Activated T-helper 1 cell treated with anti-CD3 and anti-CD28 coated beads, Interleukin-12 subunit alpha, Interleukin-12 subunit beta, Interleukin-2, Interleukin-4 antibody, amounts not matched to agents 30 ng/mL and 10 ng/mL and 1 ng/mL, durations not matched to agents 14 hours and 24 hours and 36 hours (primary cell): ENCODE results near the gene NLRP4. TPM values are rescaled to one million over a fixed set of nuclear protein-coding genes. Genes with fewer than 3 reads are reported as not detected.

Source experiments
- DNase-seq: peaks from one replicate; pipeline ENCODE4 v3.0.0; 2021; ENCODE audit warnings: low spot score
- H3K27ac Mint-ChIP-seq: one replicate; pipeline ENCODE4 v1.8.0; 2021; ENCODE audit warnings: mild to moderate bottlenecking, mixed read lengths
- H3K27me3 Mint-ChIP-seq: one replicate; pipeline ENCODE4 v1.8.0; 2022; ENCODE audit warnings: mild to moderate bottlenecking, moderate library complexity, mixed read lengths; ENCODE audit not compliant: insufficient read depth
- H3K36me3 Mint-ChIP-seq: one replicate; pipeline ENCODE4 v1.8.0; 2021; ENCODE audit warnings: low read depth, mixed read lengths
- H3K4me1 Mint-ChIP-seq: one replicate; pipeline ENCODE4 v1.8.0; 2021; ENCODE audit warnings: low read depth, mixed read lengths
- H3K4me3 Mint-ChIP-seq: one replicate; pipeline ENCODE4 v1.8.0; 2021; ENCODE audit warnings: mild to moderate bottlenecking, moderate library complexity, mixed read lengths
- H3K9me3 Mint-ChIP-seq: one replicate; pipeline ENCODE4 v1.8.0; 2021; ENCODE audit warnings: mixed read lengths
- intact Hi-C: fragments of 100-400 bp; cut with micrococcal nuclease; formaldehyde crosslinking; loops from one replicate; pipeline ENCODE4 v1.15.1; 2024
- total RNA-seq: library from RNA; stranded (reverse); gene quantifications from 2 replicates; pipeline ENCODE4 v1.2.3, GENCODE V29; 2022

The NLRP4 gene, protein sequence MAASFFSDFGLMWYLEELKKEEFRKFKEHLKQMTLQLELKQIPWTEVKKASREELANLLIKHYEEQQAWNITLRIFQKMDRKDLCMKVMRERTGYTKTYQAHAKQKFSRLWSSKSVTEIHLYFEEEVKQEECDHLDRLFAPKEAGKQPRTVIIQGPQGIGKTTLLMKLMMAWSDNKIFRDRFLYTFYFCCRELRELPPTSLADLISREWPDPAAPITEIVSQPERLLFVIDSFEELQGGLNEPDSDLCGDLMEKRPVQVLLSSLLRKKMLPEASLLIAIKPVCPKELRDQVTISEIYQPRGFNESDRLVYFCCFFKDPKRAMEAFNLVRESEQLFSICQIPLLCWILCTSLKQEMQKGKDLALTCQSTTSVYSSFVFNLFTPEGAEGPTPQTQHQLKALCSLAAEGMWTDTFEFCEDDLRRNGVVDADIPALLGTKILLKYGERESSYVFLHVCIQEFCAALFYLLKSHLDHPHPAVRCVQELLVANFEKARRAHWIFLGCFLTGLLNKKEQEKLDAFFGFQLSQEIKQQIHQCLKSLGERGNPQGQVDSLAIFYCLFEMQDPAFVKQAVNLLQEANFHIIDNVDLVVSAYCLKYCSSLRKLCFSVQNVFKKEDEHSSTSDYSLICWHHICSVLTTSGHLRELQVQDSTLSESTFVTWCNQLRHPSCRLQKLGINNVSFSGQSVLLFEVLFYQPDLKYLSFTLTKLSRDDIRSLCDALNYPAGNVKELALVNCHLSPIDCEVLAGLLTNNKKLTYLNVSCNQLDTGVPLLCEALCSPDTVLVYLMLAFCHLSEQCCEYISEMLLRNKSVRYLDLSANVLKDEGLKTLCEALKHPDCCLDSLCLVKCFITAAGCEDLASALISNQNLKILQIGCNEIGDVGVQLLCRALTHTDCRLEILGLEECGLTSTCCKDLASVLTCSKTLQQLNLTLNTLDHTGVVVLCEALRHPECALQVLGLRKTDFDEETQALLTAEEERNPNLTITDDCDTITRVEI
- total RNA-seq, result not detected in 2 replicates

DNA sequence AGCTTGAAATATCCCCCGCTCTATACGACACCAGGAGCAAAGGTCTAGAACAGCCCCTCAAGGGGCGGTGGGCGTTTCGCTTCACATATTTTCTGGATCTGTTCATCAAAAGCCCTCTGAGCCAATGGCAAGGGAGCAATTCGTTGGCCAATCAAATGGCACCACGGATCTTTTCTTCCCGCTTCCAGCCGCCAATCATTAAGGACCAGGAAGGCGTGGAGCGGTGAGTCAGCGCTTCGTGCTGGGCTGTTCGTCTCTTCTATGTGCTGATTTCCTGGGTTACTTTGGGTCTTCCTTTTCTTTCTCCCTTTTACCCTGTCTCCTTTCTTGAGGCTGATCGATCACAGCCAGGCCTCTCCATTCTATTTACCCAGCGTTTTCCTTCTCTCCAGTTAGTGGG lies at the start of gene NLRP4:
Gene NLRP4 (plus strand): TSS at position 201 of the 400 bp plus-strand sequence. CDS start 15,541 bp downstream, outside the sequence.
- intact Hi-C loops, result no loop called here
- Mint-ChIP-seq H3K27ac (no peak within 1 kb of the TSS), H3K4me1 (no peaks in the 10 kb centered on the region), H3K9me3 (peaks cover 33% of the 10 kb centered on the region), H3K36me3 (no peaks in the 10 kb centered on the region), H3K27me3 (no peaks in the 10 kb centered on the region), H3K4me3 (no peak within 1 kb of the TSS)
- DNase-seq, result no peak

DNA sequence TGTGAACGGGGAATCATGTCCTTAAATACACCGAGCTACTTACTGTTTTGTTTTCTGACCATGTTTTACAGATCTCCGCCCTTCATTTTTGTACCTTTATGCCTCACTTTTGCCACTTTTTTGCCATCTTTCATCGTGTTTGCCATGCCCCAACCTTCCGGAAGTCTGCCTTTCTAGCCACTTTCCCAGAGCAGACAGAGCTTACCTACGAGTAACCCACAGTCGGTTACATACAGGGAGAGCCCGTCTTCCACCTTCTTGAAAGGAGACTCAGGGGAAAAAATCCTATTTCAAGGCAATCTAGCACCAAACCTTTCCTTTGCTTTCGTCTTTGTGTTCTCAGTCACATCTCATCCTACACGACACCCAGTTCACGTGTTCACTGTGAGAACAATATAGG lies 41.3 kb upstream of the NLRP4 start:
- peaks cover 26% of the 10 kb centered on the region for H3K9me3 Mint-ChIP-seq
- no peaks in the 10 kb centered on the region for H3K27me3 Mint-ChIP-seq
- no peaks in the 10 kb centered on the region for H3K4me1 Mint-ChIP-seq
- no peak overlapping the region for H3K27ac Mint-ChIP-seq
- intact Hi-C loops, result no loop called here
- no peaks in the 10 kb centered on the region for H3K36me3 Mint-ChIP-seq
- H3K4me3 Mint-ChIP-seq, result no peak overlapping the region
- no peak for DNase-seq

DNA sequence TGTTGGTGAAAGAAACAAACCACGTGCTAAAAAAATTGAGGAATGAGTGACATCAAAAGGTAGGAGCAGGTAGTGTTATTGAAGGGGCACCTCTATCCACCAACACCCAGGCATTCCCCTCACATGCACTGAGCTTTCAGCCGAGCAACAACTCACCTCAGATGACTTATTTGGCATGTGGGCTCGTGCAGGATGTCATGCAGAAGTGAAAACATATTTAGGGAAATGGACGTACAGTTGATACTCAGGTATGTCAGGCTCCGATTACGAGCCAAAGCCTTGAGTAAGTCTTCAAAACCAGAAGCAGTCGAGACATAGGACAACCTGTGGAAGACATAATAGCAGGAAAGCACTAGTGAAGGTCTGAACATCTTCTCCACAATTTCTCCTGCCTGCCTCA lies 34.9 kb upstream of the NLRP4 start:
- H3K9me3 Mint-ChIP-seq, result peaks cover 58% of the 10 kb centered on the region

DNA sequence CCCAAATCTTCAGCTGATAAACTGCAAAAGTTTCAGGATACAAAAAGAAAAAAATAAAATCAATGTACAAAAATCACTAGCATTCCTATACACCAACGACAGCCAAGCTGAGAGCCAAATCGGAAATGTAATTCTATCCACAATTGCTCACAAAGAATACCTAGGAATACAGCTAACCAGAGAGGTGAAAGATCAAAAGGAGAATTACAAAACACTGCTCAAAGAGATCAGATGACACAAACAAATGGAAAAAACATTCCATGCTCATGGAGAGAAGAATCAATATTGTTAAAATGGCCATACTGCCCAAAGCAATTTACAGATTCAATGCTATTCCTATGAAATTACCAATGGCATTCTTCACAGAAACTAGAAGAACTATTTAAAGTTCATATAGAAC lies 34.1 kb upstream of the NLRP4 start:
- Mint-ChIP-seq H3K4me3 (no peak overlapping the region), H3K36me3 (no peaks in the 10 kb centered on the region), H3K27ac (no peak overlapping the region), H3K27me3 (no peaks in the 10 kb centered on the region), H3K4me1 (no peaks in the 10 kb centered on the region), H3K9me3 (peaks cover 59% of the 10 kb centered on the region)
- DNase-seq, result no peak
- intact Hi-C loops, result no loop called here

More for the DNA sequence above, 34.9 kb upstream of the NLRP4 start:
- Mint-ChIP-seq H3K4me1 (no peaks in the 10 kb centered on the region), H3K36me3 (no peaks in the 10 kb centered on the region), H3K4me3 (no peak overlapping the region), H3K27ac (no peak overlapping the region), H3K27me3 (no peaks in the 10 kb centered on the region)
- intact Hi-C loops, result no loop called here
- no peak for DNase-seq

DNA sequence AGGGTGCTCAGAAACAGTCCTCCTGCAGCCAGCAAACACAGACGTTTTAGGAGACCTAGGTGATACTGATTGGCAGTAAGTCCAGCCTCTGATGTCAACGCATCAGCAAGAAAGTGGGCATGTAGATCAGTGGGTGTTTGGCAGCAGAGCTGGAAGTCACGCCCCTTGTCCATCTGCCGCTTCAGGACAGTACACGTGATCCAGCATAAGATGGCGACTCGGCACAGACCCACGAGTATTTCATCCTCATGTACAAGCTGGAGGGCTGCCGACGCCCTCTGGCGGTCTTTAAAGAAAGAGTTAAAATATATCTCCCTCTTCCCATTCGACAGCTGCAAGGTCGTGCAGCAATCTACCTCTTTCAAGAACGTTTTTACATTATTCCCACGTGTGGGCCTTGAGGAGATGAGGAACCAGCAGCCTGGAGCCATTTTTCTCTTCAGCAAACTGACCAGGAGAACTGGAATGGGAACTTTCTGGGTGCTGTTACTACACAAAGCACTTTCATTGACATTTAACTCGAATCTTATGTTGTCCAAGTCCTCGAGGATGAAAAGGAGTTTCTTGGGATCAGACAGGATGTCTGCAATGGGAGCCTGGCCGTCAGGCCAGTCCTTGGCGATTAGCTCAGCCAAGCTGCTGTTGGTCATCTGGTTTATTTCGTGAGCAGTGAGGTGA lies 26.8 kb upstream of the NLRP4 start:
- H3K27ac Mint-ChIP-seq, result no peak overlapping the region
- intact Hi-C loops, result no loop called here
- no peaks in the 10 kb centered on the region for H3K27me3 Mint-ChIP-seq
- H3K4me1 Mint-ChIP-seq, result no peaks in the 10 kb centered on the region
- no peak for DNase-seq
- H3K36me3 Mint-ChIP-seq, result no peaks in the 10 kb centered on the region
- no peak overlapping the region for H3K4me3 Mint-ChIP-seq
- H3K9me3 Mint-ChIP-seq, result peaks cover 52% of the 10 kb centered on the region

DNA sequence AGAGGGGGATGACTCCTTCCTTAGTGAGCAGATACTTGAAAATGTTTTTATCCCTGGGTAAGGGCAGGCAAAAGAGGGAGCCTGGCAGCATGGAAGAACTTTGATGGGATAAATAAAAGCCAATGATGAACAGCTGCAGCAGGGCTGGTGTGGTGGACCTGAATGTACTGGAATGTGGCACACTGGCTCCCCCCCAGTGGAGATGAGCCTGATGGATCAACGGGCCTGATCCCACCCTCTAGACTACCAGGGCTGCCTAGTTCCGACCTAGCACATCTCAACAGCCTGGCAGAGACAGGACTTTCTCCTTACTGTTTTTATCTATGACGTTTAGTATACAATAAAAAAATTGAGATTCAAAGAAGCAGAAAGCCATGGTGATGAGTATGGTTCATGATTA lies 25.0 kb upstream of the NLRP4 start:
- Mint-ChIP-seq H3K27ac (no peak overlapping the region), H3K4me1 (no peaks in the 10 kb centered on the region), H3K4me3 (no peak overlapping the region), H3K36me3 (no peaks in the 10 kb centered on the region), H3K9me3 (peaks cover 46% of the 10 kb centered on the region), H3K27me3 (no peaks in the 10 kb centered on the region)
- no peak for DNase-seq
- intact Hi-C loops, result no loop called here

DNA sequence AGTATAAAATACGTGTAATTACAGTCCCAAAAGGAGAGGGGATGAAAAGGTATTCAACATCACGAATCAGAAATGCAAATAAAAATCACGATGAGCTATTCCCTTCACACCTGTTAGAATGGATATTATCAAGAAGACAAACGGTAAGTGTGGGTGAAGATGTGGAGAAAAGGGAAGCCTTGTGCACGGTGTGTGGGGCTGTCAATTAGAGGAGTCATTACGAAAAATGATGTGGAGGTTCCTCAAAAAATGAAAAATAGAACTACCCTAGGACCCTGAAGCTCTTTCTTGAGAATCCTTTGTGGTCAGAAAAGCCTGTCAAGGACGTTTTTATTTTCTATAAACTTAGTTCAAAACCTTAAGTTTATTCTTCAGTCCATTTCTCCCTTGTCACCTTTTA lies 23.9 kb upstream of the NLRP4 start:
- Mint-ChIP-seq H3K9me3 (peaks cover 47% of the 10 kb centered on the region), H3K36me3 (no peaks in the 10 kb centered on the region), H3K27me3 (no peaks in the 10 kb centered on the region), H3K27ac (no peak overlapping the region), H3K4me1 (no peaks in the 10 kb centered on the region), H3K4me3 (no peak overlapping the region)
- no peak for DNase-seq
- intact Hi-C loops, result no loop called here

DNA sequence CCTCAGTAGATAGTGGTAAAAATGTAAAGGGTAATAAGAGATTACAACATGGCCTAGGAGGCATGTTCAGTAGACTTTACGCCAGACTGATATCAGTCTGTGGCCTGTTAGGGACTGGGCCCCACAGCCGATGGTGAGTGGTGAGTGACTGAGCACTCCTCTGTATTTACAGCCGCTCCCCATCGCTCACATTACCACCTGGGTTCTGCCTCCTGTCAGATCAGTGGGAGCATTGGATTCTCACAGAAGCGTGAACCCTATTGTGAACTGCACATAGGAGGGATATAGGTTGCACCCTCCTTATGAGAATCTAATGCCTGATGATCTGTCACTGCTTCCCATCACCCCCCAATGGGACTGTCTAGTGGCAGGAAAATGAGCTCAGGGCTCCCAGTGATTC lies 22.4 kb upstream of the NLRP4 start:
- peaks cover 49% of the 10 kb centered on the region for H3K9me3 Mint-ChIP-seq
- no peak for DNase-seq
- no peaks in the 10 kb centered on the region for H3K36me3 Mint-ChIP-seq
- H3K27me3 Mint-ChIP-seq, result no peaks in the 10 kb centered on the region
- no peak overlapping the region for H3K27ac Mint-ChIP-seq
- H3K4me1 Mint-ChIP-seq, result no peaks in the 10 kb centered on the region
- intact Hi-C loops, result no loop called here
- no peak overlapping the region for H3K4me3 Mint-ChIP-seq

DNA sequence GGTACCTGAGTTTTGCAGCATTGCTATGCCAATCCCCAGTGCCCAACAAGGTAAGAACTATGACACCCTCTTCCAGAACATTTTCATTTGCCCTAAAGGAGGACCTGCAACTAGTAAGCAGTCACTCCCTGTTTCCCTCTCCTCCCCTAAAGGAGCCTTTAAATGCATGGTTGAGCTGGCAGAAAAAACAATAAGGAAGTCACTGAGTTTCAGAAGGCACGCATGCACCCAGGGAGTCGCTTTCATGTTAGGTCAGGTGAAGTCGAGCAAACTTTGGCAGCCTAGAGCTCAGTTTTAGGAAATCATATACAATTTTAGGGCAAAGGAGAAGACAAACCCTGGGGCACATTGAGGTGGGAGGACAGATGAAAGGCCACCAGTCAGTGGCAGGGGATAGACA lies 16.3 kb upstream of the NLRP4 start:
- H3K27me3 Mint-ChIP-seq, result no peaks in the 10 kb centered on the region
- H3K9me3 Mint-ChIP-seq, result peaks cover 30% of the 10 kb centered on the region
- H3K4me1 Mint-ChIP-seq, result no peaks in the 10 kb centered on the region
- H3K36me3 Mint-ChIP-seq, result no peaks in the 10 kb centered on the region
- H3K27ac Mint-ChIP-seq, result no peak overlapping the region
- no peak for DNase-seq
- intact Hi-C loops, result no loop called here
- H3K4me3 Mint-ChIP-seq, result no peak overlapping the region

DNA sequence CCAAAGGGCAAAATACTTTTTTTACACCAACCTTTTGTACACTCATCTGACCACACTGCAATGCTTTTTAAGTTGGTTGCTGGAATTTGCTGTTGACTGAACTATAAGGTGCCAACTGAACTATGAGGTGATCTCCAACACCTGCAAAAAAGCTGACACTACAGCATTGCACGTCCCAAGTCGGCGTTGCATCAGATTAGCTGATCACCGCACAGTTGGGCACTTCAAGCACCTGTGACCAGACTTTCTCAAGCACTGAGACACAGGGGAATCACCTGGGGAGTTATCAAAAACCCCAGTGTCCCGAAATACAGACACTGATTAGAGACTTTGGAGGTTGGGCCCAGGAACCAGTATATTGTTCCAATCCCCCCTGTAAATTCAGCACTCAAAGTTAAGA lies 5.7 kb upstream of the NLRP4 start:
- no peak for DNase-seq
- no peaks in the 10 kb centered on the region for H3K27me3 Mint-ChIP-seq
- intact Hi-C loops, result no loop called here
- H3K9me3 Mint-ChIP-seq, result peaks cover 25% of the 10 kb centered on the region
- H3K4me3 Mint-ChIP-seq, result no peak overlapping the region
- H3K27ac Mint-ChIP-seq, result no peak overlapping the region
- no peaks in the 10 kb centered on the region for H3K4me1 Mint-ChIP-seq
- H3K36me3 Mint-ChIP-seq, result no peaks in the 10 kb centered on the region

DNA sequence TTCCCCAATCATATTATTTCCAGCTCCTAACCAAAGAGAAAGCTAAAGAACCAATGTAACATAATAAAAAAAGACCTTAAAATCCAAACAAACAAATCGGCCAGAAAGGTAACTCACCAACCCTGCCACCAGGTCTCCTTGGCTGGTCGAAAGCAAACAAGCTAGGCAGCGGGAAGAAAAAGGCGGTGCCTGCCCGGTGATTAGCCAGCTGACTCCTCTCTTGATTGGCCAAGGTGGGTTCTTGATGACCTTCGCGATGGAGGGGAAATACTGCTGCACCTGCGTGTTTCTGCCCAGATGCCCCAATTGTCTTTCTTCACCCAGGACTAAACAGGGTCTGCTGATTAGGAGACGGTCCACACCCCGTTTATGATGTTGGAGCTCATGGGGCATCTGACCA lies 4.5 kb upstream of the NLRP4 start, which contains the start of gene NLRP11:
Gene NLRP11 (minus strand): TSS at position 154 of the 400 bp plus-strand sequence. CDS start 13,825 bp downstream, outside the sequence.
- intact Hi-C loops, result no loop called here
- H3K4me3 Mint-ChIP-seq, result no peak within 1 kb of the TSS
- no peaks in the 10 kb centered on the region for H3K27me3 Mint-ChIP-seq
- no peaks in the 10 kb centered on the region for H3K36me3 Mint-ChIP-seq
- no peaks in the 10 kb centered on the region for H3K4me1 Mint-ChIP-seq
- no peak within 1 kb of the TSS for H3K27ac Mint-ChIP-seq
- H3K9me3 Mint-ChIP-seq, result peaks cover 33% of the 10 kb centered on the region
- DNase-seq, result no peak

DNA sequence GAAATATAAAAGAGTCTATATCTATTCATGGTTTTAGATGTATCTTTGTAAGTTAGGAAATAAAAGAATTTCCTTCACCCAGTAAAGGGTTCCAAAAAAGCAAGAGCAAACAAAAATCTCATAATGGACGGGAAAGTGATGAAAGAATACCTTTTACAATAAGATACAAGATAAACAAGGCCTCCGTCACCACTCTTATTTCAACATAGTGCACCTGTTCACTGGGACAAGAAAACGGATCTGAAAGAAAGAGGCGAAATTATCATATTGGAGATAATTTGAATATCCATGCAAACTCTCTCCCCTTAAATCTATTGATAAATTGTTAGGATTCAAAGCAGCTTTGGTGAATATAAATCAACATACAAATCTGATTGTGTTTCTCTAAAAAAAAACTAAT lies 3.7 kb upstream of the NLRP4 start:
- DNase-seq, result no peak
- Mint-ChIP-seq H3K4me3 (no peak overlapping the region), H3K27ac (no peak overlapping the region), H3K27me3 (no peaks in the 10 kb centered on the region), H3K4me1 (no peaks in the 10 kb centered on the region), H3K36me3 (no peaks in the 10 kb centered on the region), H3K9me3 (peaks cover 35% of the 10 kb centered on the region)
- intact Hi-C loops, result no loop called here
